Uterus (tissue), 4 donors: ENCODE results near the gene OTULINL. TPM values are rescaled to one million over a fixed set of nuclear protein-coding genes. Genes with fewer than 3 reads are reported as not detected.

Experiments used
- DNase-seq, 2 donors: peaks; one replicate each; pipeline ENCODE4 v3.0.0-alpha.2; 2019 to 2020
- H3K27ac ChIP-seq, 2 donors: fragments of 200-600 bp; sonication (generic); 1 replicate in 1 of 2; 2 replicates in 1 of 2; pipeline ENCODE4 v1.5.1; 2016 to 2018
- H3K27me3 ChIP-seq, 2 donors: fragments of 200-600 bp; sonication (generic); one replicate each; pipeline ENCODE4 v1.5.1; 2018 to 2019; ENCODE audit warnings: control low read depth in 1 of 2
- H3K36me3 ChIP-seq, 2 donors: fragments of 200-600 bp; sonication (generic); one replicate each; pipeline ENCODE4 v1.5.1; 2019; ENCODE audit warnings: control low read depth in 1 of 2
- H3K4me1 ChIP-seq, 2 donors: fragments of 200-600 bp; sonication (generic); one replicate each; pipeline ENCODE4 v1.5.1; 2018 to 2019; ENCODE audit warnings: control low read depth in 1 of 2
- H3K4me3 ChIP-seq, 2 donors: fragments of 200-600 bp; sonication (generic); 1 replicate in 1 of 2; 2 replicates in 1 of 2; pipeline ENCODE4 v1.5.1; 2018 to 2019; ENCODE audit warnings: mild to moderate bottlenecking in 1 of 2
- H3K9me3 ChIP-seq, 2 donors: fragments of 200-600 bp; sonication (generic); one replicate each; pipeline ENCODE4 v1.5.1; 2019; ENCODE audit warnings: control low read depth in 1 of 2
- CTCF ChIP-seq, 4 experiments: fragments of 200-600 bp in 2 of 4; fragments of 450-650 bp in 2 of 4; sonication (generic) in 2 of 4; IDR thresholded peaks; one replicate each; pipeline ENCODE4 v1.5.1; 2016 to 2019; ENCODE audit warnings: antibody characterized with exemption in 4 of 4, mild to moderate bottlenecking in 2 of 4, moderate library complexity in 1 of 4
- POLR2A ChIP-seq, 2 donors: fragments of 450-650 bp; IDR thresholded peaks; one replicate each; pipeline ENCODE4 v1.6.1; 2016; ENCODE audit warnings: antibody characterized with exemption in 2 of 2, mild to moderate bottlenecking in 1 of 2, moderate library complexity in 1 of 2
- intact Hi-C: fragments of 100-400 bp; cut with DNase I; formaldehyde crosslinking; loops from one replicate; pipeline ENCODE4 v1.15.1; 2023; ENCODE audit warnings: low total_unique reads
- total RNA-seq, 4 donors: library from RNA; depleted of rRNA in 3 of 4; stranded (reverse); fragments of >200 nt in 3 of 4; gene quantifications; one replicate each; pipeline versions ENCODE4 v1.1.0 to v1.2.4, GENCODE V29; 2014 to 2023
- donor health status: DM: yes; HTN: yes; CAD: no.

OTULINL gene
- total RNA-seq, 4 donors from 2014 or later: 1.0 to 16.1 (median 3.8) TPM

DNA sequence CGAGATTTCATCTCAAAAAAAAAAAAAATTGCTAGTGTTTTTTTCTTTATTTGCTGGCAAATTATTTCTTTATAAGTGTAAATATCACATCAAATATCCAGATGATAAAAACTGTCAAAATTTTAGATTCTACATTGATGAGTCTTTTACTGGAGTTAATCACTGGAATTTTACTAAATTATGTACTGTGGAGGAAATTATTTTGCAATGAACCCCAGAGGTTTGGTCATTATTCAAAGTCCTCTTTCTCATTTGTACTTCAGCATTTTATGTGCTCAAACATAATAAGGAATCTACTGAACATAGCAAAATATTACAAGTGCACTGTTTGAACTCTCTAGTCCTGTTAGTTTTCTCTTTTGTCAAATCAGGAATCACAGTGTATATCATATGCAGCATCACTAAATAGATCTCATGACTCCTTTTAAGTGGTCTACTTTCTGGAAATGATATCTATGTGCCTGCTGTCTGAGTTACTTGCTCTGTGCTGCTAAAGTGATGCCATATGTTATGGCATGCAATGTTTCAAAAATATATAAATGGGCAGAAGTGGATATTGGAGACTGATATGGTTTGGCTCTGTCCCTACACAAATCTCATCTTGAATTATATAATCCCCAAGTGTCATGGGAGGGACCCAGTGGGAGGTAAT is 18.0 kb downstream of the OTULINL start:
- H3K36me3 ChIP-seq: no peaks in the 10 kb centered on the region
- H3K27ac ChIP-seq: no peak overlapping the region
- H3K9me3 ChIP-seq: no peaks in the 10 kb centered on the region
- TF ChIP-seq CTCF (IDR thresholded peaks at IDR 0.05) (no peak), POLR2A (IDR thresholded peaks at IDR 0.05) (no peak)
- intact Hi-C loops: no loop called here
- no peak for DNase-seq
- H3K4me3 ChIP-seq: no peak overlapping the region
- no peaks in the 10 kb centered on the region for H3K4me1 ChIP-seq
- H3K27me3 ChIP-seq: no peaks in the 10 kb centered on the region

GRCh38 chr5:14600846-14601245 is 19.3 kb downstream of the OTULINL start:
- no peaks in the 10 kb centered on the region for H3K27me3 ChIP-seq
- H3K9me3 ChIP-seq: no peaks in the 10 kb centered on the region
- H3K36me3 ChIP-seq: no peaks in the 10 kb centered on the region
- no peak overlapping the region for H3K4me3 ChIP-seq
- H3K27ac ChIP-seq: no peak overlapping the region
- H3K4me1 ChIP-seq: no peaks in the 10 kb centered on the region
- TF ChIP-seq CTCF (IDR thresholded peaks at IDR 0.05) (no peak), POLR2A (IDR thresholded peaks at IDR 0.05) (no peak)
- DNase-seq: no peak
- intact Hi-C loops: no loop called here

DNA sequence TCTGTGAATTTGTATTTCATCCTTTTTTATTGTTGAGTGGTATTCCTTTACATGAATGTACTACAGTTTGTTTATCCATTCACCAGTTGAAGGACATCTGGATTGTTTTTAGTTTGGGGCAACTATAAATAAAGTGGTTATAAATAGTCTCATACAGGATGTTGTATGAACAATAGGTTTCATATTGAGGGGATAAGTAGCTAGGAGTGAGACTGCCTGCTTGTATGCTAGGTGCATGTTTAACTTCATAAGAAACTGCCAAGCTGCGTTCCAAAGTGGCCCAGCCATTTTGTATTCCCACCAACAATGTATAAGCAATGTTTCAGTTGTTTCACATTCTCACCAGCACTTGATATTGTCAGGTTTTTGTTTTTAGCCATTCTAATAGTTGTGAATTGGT is 21.5 kb downstream of the OTULINL start:
- H3K9me3 ChIP-seq: no peaks in the 10 kb centered on the region
- no peaks in the 10 kb centered on the region for H3K27me3 ChIP-seq
- H3K27ac ChIP-seq: no peak overlapping the region
- H3K4me3 ChIP-seq: no peak overlapping the region
- TF ChIP-seq POLR2A (IDR thresholded peaks at IDR 0.05) (no peak), CTCF (IDR thresholded peaks at IDR 0.05) (no peak)
- DNase-seq: no peak
- intact Hi-C loops: no loop called here
- no peaks in the 10 kb centered on the region for H3K4me1 ChIP-seq
- H3K36me3 ChIP-seq: no peaks in the 10 kb centered on the region

DNA sequence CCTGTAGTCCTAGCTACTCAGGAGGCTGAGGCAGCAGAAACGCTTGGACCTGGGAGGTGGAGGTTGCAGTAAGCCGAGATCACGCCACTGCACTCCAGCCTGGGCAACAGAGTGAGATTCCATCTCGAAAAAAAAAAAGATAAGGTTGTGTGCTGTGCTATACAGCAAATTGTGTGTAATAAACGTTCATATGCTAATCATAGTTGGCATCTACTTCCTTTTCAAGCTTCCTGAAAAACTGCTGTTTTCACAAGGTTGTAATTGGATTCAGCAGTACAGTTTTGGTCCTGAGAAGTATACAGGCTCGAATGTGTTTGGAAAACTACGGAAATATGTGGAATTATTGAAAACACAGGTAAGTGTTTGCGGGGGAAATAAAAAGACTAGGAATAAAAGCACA is 25.5 kb downstream of the OTULINL start:
- intact Hi-C loops: no loop called here
- H3K9me3 ChIP-seq: no peaks in the 10 kb centered on the region
- H3K27ac ChIP-seq: no peak overlapping the region

DNA sequence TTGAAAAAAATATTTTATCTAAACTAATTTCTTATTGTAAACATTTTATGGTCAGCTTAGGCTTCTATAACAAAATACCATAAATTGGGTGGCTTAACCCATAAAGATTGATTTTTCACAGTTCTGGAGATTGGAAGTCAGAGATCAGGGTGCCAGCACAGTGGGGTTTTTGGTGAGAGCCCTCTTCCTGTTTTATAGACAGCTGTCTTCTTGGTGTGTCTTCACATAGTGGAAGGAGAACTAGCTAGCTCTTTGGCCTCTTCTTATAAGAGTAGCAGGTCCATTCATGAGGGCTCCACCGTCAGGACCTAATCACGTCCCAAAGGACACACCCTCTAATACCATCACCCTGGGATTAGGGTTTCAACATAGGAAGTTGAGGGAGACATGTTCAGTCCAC is 26.6 kb downstream of the OTULINL start:
- Histone ChIP-seq H3K27ac (no peak overlapping the region), H3K9me3 (no peaks in the 10 kb centered on the region), H3K36me3 (no peaks in the 10 kb centered on the region), H3K27me3 (no peaks in the 10 kb centered on the region), H3K4me1 (no peaks in the 10 kb centered on the region), H3K4me3 (no peak overlapping the region)
- no peak for TF ChIP-seq CTCF (IDR thresholded peaks at IDR 0.05)
- TF ChIP-seq POLR2A (IDR thresholded peaks at IDR 0.05): no peak
- no peak for DNase-seq
- intact Hi-C loops: no loop called here

More for the DNA sequence above, 25.5 kb downstream of the OTULINL start:
- Histone ChIP-seq H3K4me1 (no peaks in the 10 kb centered on the region), H3K4me3 (no peak overlapping the region), H3K36me3 (no peaks in the 10 kb centered on the region), H3K27me3 (no peaks in the 10 kb centered on the region)
- no peak for DNase-seq
- no peak for TF ChIP-seq CTCF (IDR thresholded peaks at IDR 0.05)
- no peak for TF ChIP-seq POLR2A (IDR thresholded peaks at IDR 0.05)
